Activated naive CD4-positive, alpha-beta T cell treated with Interleukin-2 at 50 U/mL for 16 hours (primary cell): ENCODE results near the gene ITFG1.
"Not testable (repeated sequence)": the region's sequence is repeated elsewhere in the genome, so short reads cannot be mapped to it uniquely, and the experiment has no call there.

Experiments used
- DNase-seq: peaks from one replicate; pipeline ENCODE4 v3.0.0-alpha.2; 2020

ITFG1 gene

DNA sequence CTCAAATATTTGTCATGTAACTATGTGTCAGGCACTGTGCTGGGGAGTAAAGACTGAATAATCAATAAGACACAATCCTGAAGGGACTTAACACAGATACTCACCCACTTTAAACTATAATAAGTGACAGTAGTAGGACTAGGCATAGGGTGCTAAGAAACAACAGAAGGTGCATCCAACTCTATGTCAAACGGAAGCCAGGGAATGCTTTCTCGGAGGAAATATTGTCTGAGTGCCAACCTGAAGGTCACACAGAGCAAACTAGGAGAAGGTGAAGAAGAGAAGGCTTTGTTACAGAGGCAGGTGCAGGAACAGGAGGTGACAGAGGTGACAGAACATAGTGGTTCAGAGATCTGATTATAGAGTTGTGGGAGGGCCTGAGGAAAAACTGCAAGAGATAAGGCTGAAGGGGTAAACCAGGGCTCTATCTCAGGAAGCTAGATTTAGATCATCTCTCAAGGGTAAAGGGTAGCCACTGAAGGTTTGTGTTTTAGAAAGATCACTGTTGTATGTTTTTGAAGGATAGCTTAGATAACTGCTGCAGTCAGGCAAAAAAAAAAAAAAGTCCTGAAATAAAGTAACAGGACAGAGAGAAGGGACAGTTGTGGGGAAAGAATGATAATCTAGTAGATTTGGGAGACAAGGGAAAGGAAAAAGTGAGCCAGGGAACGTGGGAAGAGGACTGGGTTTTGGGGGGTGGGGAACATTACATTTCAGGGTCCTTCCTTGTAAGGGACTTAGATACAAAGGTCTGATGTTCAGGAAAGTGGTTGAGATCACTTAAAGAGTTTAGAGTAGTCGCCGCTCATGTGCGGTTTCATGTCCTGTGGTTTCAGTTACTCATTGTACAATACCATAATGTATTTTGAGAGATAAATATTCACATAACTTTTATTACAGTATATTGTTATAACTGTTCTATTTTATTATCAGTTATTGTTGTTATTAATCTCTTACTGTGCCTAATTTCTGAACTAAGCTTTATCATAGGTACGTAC lies 231.5 kb downstream of the ITFG1 start:
- no peak for DNase-seq

GRCh38 chr16:47228241-47228640 lies 232.6 kb downstream of the ITFG1 start:
- no peak for DNase-seq

- no peak for DNase-seq
Observed at GRCh38 chr16:47213761-47214440, 247.0 kb downstream of the ITFG1 start.

DNA sequence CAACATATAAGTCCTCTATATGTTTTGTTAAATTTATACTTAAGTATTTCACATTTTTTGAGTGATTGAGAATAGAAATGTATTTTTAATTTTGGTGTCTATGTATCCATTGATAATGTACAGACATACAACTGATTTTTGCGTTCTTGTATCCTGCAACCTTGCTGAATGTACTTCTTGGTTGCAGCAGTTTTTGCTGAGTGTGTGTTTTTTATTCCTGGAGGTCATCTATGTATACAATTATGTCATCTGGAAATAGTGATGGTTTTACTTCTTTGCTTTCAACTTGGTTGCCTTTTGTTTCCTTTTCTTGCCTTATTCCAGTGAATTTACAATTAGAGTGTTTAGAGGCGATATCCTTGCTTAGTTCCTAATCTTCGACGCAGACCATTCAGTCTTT lies 249.6 kb downstream of the ITFG1 start:
- DNase-seq = no peak

DNA sequence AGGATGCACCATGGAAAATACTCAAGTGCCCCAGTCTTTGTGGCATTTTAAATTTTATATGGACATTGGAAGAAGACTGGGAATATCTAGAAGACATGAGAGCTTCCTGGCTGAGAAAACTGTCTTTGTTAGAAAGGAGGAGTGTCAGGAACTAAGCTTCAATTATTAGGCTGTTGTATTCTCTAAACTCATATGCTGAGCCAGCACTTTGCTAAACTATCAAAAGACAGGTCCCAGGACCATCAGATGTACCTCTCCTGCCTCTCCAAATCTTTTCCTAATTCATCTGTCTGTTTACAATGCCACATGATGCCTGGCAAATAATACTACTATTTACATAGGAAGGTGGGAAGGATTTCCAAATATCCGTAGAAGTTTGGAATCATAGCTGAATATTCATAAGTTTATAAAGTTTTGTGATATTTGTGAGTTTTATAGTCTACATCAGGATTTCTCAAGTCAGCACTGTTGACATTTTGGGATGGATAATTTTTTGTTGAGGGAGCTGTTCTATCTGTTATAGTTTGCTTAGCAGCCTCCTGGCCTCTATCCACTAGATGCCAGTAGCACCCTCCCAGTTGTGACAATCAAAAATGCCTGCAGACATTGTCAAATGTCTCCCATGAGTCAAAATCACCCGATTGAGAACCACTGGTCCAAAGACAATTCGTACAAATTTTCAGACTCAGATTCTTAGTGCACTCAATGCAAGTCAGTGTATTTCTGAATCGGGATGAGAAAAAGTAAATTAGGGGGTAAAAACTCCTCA lies 255.9 kb downstream of the ITFG1 start:
- no peak for DNase-seq

DNA sequence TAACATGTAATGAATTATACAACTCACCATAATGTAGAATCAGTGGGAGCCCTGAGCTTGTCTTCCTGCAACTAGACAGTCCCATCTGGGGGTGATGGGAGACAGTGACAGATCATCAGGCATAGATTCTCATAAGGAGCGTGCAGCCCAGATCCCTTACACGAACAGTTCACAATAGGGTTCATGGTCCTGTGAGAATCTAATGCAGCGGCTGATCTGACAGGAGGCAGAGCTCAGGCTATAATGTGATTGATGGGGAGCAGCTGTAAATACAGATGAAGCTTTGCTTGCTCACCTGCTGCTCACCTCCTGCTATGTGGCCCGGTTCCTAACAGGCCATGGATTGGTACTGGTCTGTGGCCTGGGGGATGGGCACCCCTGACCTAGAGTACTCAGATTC lies 257.4 kb downstream of the ITFG1 start:
- DNase-seq = not testable (repeated sequence)

DNA sequence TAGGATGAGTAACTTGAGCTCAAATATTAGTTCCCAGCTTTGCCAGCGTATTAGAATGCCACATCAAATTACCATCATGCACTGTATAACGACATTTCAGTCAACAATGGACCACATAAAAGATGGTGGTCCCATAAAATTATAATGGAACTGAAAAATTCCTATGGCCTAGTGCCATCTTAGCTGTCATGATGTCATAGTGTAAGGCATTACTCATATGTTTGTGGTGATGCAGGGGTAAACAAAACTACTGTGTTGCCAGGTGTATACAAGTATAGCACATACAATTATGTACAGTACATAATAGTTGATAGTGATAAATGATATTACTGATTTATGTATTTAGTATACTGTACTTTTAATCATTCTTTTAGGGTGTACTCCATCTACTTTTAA lies 262.7 kb downstream of the ITFG1 start:
- DNase-seq = no peak

DNA sequence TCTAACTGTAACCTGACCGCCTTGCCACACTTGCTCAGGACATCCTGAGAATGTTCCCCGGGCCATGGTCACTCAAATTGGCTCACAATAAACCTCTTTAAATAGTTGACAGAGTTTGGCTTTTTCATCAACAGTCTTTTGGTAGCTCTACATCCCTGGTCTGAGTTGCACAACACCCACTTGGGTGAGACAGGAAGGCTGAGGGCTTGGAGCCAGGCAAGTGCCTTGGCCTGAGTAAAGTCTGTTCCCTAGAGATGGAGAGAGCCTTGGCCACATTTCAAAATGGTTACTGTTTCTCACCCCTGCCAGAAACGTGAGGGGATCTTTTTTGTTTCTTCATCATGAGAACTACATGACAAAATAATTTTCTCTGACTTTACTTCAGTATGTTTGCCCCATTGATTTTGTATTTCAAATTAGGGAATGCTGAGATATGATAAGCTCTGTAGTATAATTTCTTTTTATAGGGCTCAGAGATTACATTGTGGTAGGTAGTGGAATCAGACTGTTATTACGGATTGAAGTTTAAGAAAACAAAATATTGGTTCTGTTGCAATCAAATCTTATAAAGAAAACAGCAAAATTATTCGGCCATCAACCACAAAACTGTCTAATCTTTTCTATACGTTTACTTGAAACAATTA lies 263.2 kb downstream of the ITFG1 start:
- no peak for DNase-seq

GRCh38 chr16:47196457-47196856 lies 264.4 kb downstream of the ITFG1 start:
- no peak for DNase-seq

- no peak for DNase-seq
Observed at GRCh38 chr16:47182318-47182717, 278.5 kb downstream of the ITFG1 start.

DNA sequence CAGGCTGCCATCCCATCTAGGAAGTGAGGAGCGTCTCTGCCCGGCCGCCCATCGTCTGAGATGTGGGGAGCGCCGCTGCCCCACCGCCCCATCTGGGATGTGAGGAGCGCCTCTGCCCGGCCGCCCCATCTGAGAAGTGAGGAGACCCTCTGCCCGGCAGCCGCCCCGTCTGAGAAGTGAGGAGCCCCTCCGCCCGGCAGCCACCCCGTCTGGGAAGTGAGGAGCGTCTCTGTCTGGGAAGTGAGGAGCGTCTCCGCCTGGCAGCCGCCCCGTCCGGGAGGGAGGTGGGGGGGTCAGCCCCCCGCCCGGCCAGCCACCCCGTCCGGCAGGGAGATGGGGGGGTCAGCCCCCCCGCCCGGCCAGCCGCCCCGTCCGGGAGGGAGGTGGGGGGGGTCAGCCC lies 279.8 kb downstream of the ITFG1 start:
- DNase-seq = not testable (repeated sequence)

- no peak for DNase-seq
Observed at GRCh38 chr16:47180073-47180472, 280.8 kb downstream of the ITFG1 start.

GRCh38 chr16:47175152-47175551 lies 285.7 kb downstream of the ITFG1 start:
- DNase-seq = no peak

- DNase-seq = no peak
Observed at GRCh38 chr16:47162670-47163420, 298.0 kb downstream of the ITFG1 start.

- no peak for DNase-seq
Observed at GRCh38 chr16:47161464-47161863, 299.4 kb downstream of the ITFG1 start.

DNA sequence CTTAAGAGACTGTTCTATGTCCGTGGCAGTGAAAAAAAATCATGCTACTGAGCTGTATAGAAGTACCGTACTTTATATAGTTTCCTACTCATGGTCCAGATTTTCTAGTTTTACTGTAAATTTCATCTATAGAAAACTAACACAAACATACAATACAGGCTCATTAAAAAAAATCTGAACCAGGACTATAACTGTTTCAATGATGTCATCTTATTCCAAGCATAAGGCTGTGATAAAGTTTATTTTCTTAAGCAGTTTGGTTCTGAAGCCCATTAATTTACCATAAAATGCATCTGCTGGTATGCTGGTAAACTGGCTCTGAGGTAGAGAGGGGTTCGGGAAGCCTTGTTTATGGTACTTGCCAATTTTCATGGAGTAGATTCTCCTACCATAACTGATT lies 300.4 kb downstream of the ITFG1 start:
- no peak for DNase-seq

DNA sequence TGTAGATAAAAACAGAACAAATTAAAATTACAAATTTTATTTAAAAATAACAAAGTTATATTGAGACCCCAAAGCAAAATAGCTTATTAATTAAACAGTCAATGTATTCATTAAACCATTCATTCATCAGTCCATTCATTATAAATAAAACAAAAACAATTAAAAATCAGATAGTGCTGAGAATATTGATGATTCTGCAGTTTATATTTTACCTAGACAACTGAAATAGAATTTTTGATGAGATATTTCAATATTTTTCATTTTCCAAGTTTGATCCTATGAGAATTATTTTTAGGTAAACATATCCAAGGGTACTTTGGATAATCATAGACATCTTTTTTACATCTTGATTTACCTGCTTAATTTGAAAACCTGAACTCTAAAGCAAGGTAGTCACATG lies 301.9 kb downstream of the ITFG1 start:
- DNase-seq = no peak

GRCh38 chr16:47156680-47157215 lies 304.1 kb downstream of the ITFG1 start:
- DNase-seq = no peak

GRCh38 chr16:47152501-47152900 lies 308.4 kb downstream of the ITFG1 start:
- DNase-seq = not testable (repeated sequence)

DNA sequence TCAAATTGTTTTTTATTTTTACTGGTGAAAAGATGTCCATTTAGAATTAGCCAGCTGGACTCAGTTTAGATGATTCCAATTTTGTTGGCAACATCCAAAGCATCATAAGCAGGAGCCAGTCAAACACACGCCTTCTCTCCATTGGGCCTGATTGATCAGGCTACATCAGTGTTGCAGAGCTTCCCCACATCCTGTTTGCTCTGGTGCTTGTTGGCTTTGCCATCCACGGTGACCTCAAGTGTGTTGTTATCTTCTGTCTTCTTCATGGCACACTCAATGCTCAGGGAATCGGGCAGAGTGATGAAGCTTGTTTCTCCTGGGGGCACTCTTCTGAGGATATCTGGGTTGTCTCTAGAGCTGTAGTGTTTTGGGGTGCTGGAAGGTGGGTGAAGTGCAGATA lies 310.8 kb downstream of the ITFG1 start:
- DNase-seq = no peak

GRCh38 chr16:47144559-47144877 lies 316.3 kb downstream of the ITFG1 start:
- DNase-seq = no peak
